IMR-90 (cell line): Measurements from ENCODE around the gene HOXB6. TPM values are rescaled to one million over a fixed set of nuclear protein-coding genes. Genes with fewer than 3 reads are reported as not detected.

ENCODE experiments used
- ATAC-seq: fragments of 200-7000 bp; cut with Tn5 transposase; 2 replicates; pipeline ENCODE4 v1.9.1; 2020; ENCODE audit warnings: low read depth, mild to moderate bottlenecking, moderate library complexity
- BruUV-seq: library from RNA; stranded (reverse); fragments of 400-500 nt; replicated peaks from 2 replicates; lab custom pipeline; 2021; lab: Mats Ljungman, UMichigan
- CTCF ChIA-PET: fragments of 300-600 bp; formaldehyde crosslinking; extraction: SDS; loops from one replicate; lab custom pipeline; 2021; ENCODE audit warnings: antibody characterized with exemption; lab: Yijun Ruan, JAX
- POLR2A ChIA-PET: fragments of 300-600 bp; sonication (Branson Sonifier 250); formaldehyde crosslinking; loops from one replicate; lab custom pipeline; 2022; ENCODE audit warnings: antibody characterized with exemption; ENCODE audit not compliant: unreplicated experiment; lab: Charles Lee
- DNase-seq: peaks from one replicate; pipeline ENCODE4 v3.0.0; 2013
- H2AFZ ChIP-seq: replicated peaks from 2 replicates; pipeline ENCODE3; 2013; ENCODE audit warnings: low read length, mild to moderate bottlenecking; ENCODE audit not compliant: poor library complexity
- H2AK5ac ChIP-seq: 2 replicates; pipeline ENCODE4 v1.6.1; 2013; ENCODE audit warnings: low read depth, low read length, inconsistent platforms
- H2AK9ac ChIP-seq: replicated peaks from 2 replicates; pipeline ENCODE3; 2013; ENCODE audit warnings: mild to moderate bottlenecking, low read depth, low read length, moderate library complexity; ENCODE audit not compliant: poor library complexity
- H2BK120ac ChIP-seq: 2 replicates; pipeline ENCODE4 v1.6.1; 2013; ENCODE audit warnings: low read depth, low read length, inconsistent platforms
- H2BK15ac ChIP-seq: 3 replicates; pipeline ENCODE4 v1.6.1; 2013; ENCODE audit warnings: low read depth, low read length, inconsistent platforms
- H2BK20ac ChIP-seq: 2 replicates; pipeline ENCODE4 v1.6.1; 2013; ENCODE audit warnings: low read depth, mild to moderate bottlenecking, inconsistent platforms, low read length, moderate library complexity
- H2BK5ac ChIP-seq: 2 replicates; pipeline ENCODE4 v1.6.1; 2013; ENCODE audit warnings: mild to moderate bottlenecking, low read depth, low read length, inconsistent platforms; ENCODE audit not compliant: poor library complexity, severe bottlenecking
- H3K14ac ChIP-seq: replicated peaks from 2 replicates; pipeline ENCODE4 v1.6.1; 2013; ENCODE audit warnings: low read depth, low read length, inconsistent platforms
- H3K18ac ChIP-seq: 2 replicates; pipeline ENCODE4 v1.6.1; 2013; ENCODE audit warnings: low read depth, low read length, control low read depth
- H3K23ac ChIP-seq: 2 replicates; pipeline ENCODE4 v1.6.1; 2013; ENCODE audit warnings: low read depth, low read length, inconsistent platforms
- H3K27ac ChIP-seq: 2 replicates; pipeline ENCODE4 v1.5.1; 2013; ENCODE audit warnings: mild to moderate bottlenecking, control low read depth, low read length; ENCODE audit not compliant: insufficient read depth
- H3K27me3 ChIP-seq: 2 replicates; pipeline ENCODE4 v1.6.1; 2013; ENCODE audit warnings: low read length; ENCODE audit not compliant: control insufficient read depth, insufficient read depth
- H3K36me3 ChIP-seq: 2 replicates; pipeline ENCODE4 v1.6.1; 2013; ENCODE audit warnings: low read length, mixed read lengths; ENCODE audit not compliant: control insufficient read depth, insufficient read depth
- H3K4ac ChIP-seq: 2 replicates; pipeline ENCODE4 v1.6.1; 2013; ENCODE audit warnings: low read depth, low read length, inconsistent platforms
- H3K4me1 ChIP-seq: 2 replicates; pipeline ENCODE4 v1.6.1; 2013; ENCODE audit warnings: low read length, mixed read lengths; ENCODE audit not compliant: control insufficient read depth, insufficient read depth
- H3K4me2 ChIP-seq: 2 replicates; pipeline ENCODE4 v1.6.1; 2013; ENCODE audit warnings: low read depth, mild to moderate bottlenecking, control low read depth, low read length, moderate library complexity
- H3K4me3 ChIP-seq: 2 replicates; pipeline ENCODE4 v1.5.1; 2013; ENCODE audit warnings: low read depth, mild to moderate bottlenecking, control low read depth, low read length, moderate library complexity; ENCODE audit not compliant: insufficient read depth
- H3K56ac ChIP-seq: 2 replicates; pipeline ENCODE4 v1.6.1; 2013; ENCODE audit warnings: low read length, inconsistent platforms; ENCODE audit not compliant: insufficient read depth; ENCODE audit errors: extremely low read depth
- H3K79me1 ChIP-seq, 2 experiments: 2 replicates each; pipeline ENCODE4 v1.6.1; 2013; ENCODE audit warnings: low read length in 2 of 2, inconsistent platforms in 1 of 2, low read depth in 1 of 2
- H3K9ac ChIP-seq: 2 replicates; pipeline ENCODE4 v1.6.1; 2013; ENCODE audit warnings: low read depth, low read length, control low read depth
- H3K9me1 ChIP-seq: 2 replicates; pipeline ENCODE4 v1.6.1; 2013; ENCODE audit warnings: low read length, inconsistent platforms; ENCODE audit not compliant: insufficient read depth
- H3K9me3 ChIP-seq: 2 replicates; pipeline ENCODE4 v1.6.1; 2013; ENCODE audit warnings: low read length; ENCODE audit not compliant: control insufficient read depth, insufficient read depth
- H4K20me1 ChIP-seq: 2 replicates; pipeline ENCODE4 v1.6.1; 2013; ENCODE audit warnings: low read length, inconsistent platforms; ENCODE audit not compliant: insufficient read depth
- H4K5ac ChIP-seq: 2 replicates; pipeline ENCODE4 v1.6.1; 2013; ENCODE audit warnings: mild to moderate bottlenecking, low read depth, low read length, control low read depth
- H4K8ac ChIP-seq, 2 experiments: 2 replicates each; pipeline ENCODE4 v1.6.1; 2013; ENCODE audit warnings: low read depth in 2 of 2, low read length in 2 of 2, control low read depth in 1 of 2, inconsistent platforms in 1 of 2
- H4K91ac ChIP-seq: 2 replicates; pipeline ENCODE4 v1.6.1; 2013; ENCODE audit warnings: low read depth, low read length, inconsistent platforms; ENCODE audit not compliant: insufficient read depth
- CHD1 ChIP-seq: IDR thresholded peaks from 2 replicates; pipeline ENCODE4 v1.6.1; 2012; ENCODE audit warnings: low read depth, low read length, improper control_type of control experiment
- CTCF ChIP-seq: conservative IDR thresholded peaks from 2 replicates; pipeline ENCODE4 v1.5.1; 2012; ENCODE audit warnings: mild to moderate bottlenecking, low read depth, low read length, improper control_type of control experiment
- ELK1 ChIP-seq: fragments of 150-350 bp; IDR thresholded peaks from 2 replicates; pipeline ENCODE4 v1.6.1; 2016; ENCODE audit warnings: low read depth, mild to moderate bottlenecking, low read length, moderate library complexity, borderline replicate concordance
- MAZ ChIP-seq: IDR thresholded peaks from 2 replicates; pipeline ENCODE4 v1.6.1; 2012; ENCODE audit warnings: low read depth, mild to moderate bottlenecking, low read length, improper control_type of control experiment, moderate library complexity, borderline replicate concordance
- MXI1 ChIP-seq: IDR thresholded peaks from 2 replicates; pipeline ENCODE4 v1.6.1; 2012; ENCODE audit warnings: low read depth, mild to moderate bottlenecking, low read length, moderate library complexity, borderline replicate concordance
- NFE2L2 ChIP-seq: fragments of 150-350 bp; IDR thresholded peaks from 2 replicates; pipeline ENCODE4 v1.6.1; 2016; ENCODE audit warnings: low read depth, mild to moderate bottlenecking, low read length
- POLR2A ChIP-seq: IDR thresholded peaks from 2 replicates; pipeline ENCODE4 v1.6.1; 2012; ENCODE audit warnings: mild to moderate bottlenecking, low read depth, low read length
- RCOR1 ChIP-seq: IDR thresholded peaks from 2 replicates; pipeline ENCODE4 v1.6.1; 2012; ENCODE audit warnings: mild to moderate bottlenecking, low read length, improper control_type of control experiment; ENCODE audit not compliant: insufficient replicate concordance
- RFX5 ChIP-seq: IDR thresholded peaks from 2 replicates; pipeline ENCODE4 v1.8.0; 2012; ENCODE audit warnings: low read depth, mild to moderate bottlenecking, low read length, moderate library complexity
- SMC3 ChIP-seq: fragments of 150-350 bp; IDR thresholded peaks from 2 replicates; pipeline ENCODE4 v1.6.1; 2016; ENCODE audit warnings: low read depth, mild to moderate bottlenecking, antibody characterized with exemption, low read length, moderate library complexity
- USF2 ChIP-seq: fragments of 150-350 bp; IDR thresholded peaks from 2 replicates; pipeline ENCODE4 v1.6.1; 2017; ENCODE audit warnings: mild to moderate bottlenecking, antibody characterized with exemption, low read length, low read depth
- WGBS, 2 experiments: methylation state at CpG; one replicate each; pipeline versions ENCODE4 v1.1.5 to v1.1.7; 2013; ENCODE audit warnings: missing lambda C conversion rate in 2 of 2; ENCODE audit not compliant: insufficient read length in 1 of 2; ENCODE audit errors: extremely low coverage in 2 of 2; 5-methylcytosine and 5-hydroxymethylcytosine counted together
- dilution Hi-C: fragments of 300-500 bp; cut with HindIII; formaldehyde crosslinking; loops from one replicate; pipeline ENCODE4 v1.14.3; 2018; ENCODE audit warnings: low sequenced_read_pairs; ENCODE audit not compliant: unreplicated experiment
- in situ Hi-C: fragments of 300-500 bp; cut with MboI; formaldehyde crosslinking; loops from 3 replicates; pipeline ENCODE4 v1.14.3; 2019; ENCODE audit warnings: low sequenced_read_pairs, inconsistent platforms, mixed read lengths
- intact Hi-C: fragments of 100-400 bp; cut with micrococcal nuclease; formaldehyde crosslinking; loops from 2 replicates; pipeline ENCODE4 v1.10.0; 2022
- polyA plus RNA-seq, 3 experiments: library from polyadenylated mRNA; depleted of rRNA; stranded (reverse); fragments of >200 nt; gene quantifications; 2 replicates each; pipeline ENCODE4 v1.2.3, GENCODE V29; 2012; ENCODE audit warnings: low replicate concordance in 1 of 3
- total RNA-seq: library from RNA; depleted of rRNA; stranded (reverse); fragments of >200 nt; gene quantifications from 2 replicates; pipeline ENCODE4 v1.2.3, GENCODE V29; 2012

HOXB6 gene
- total and polyA plus RNA-seq, 2 of the 4 experiments (the other 2 are of a cell fraction): 11.1 to 42.2 TPM

DNA sequence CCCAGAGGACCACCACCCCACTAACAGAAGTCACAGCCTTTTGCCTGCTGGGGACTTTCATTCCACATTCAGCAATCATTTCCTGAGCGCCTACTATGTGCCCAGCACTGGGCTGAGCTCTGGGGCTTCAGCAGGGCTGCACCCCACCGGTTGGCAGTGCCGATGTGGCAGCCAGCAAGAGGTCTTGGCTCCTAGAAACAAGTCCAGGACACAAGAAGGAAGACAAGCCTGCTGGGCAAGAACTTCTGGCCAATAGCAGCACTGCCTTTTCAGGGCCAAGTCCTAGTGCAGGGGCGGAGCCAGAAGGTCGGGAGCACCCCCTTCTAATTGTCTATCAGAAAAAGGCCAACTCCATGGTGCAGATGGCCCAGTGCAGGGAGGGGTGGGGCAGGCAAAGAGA, 34.4 kb upstream of the HOXB6 start (continued):
- TF ChIP-seq CHD1: no peak
- no peak for TF ChIP-seq RCOR1
- TF ChIP-seq POLR2A: no peak
- TF ChIP-seq RFX5: no peak

GRCh38 chr17:48637323-48638260, 32.8 kb upstream of the HOXB6 start:
- Histone ChIP-seq H3K4me2 (no peak overlapping the region; the same call in 1 of the 2 replicates), H2AFZ (no peak overlapping the region), H3K18ac (no peak overlapping the region), H3K4ac (no peak overlapping the region), H3K79me1 (no peaks in the 10 kb centered on the region), H2BK120ac (no peak overlapping the region), H3K4me1 (no peaks in the 10 kb centered on the region), H2AK5ac (no peak overlapping the region), H3K23ac (no peak overlapping the region), H3K14ac (no peak overlapping the region), H3K36me3 (no peaks in the 10 kb centered on the region), H3K9me3 (peaks cover 23% of the 10 kb centered on the region), H4K20me1 (no peaks in the 10 kb centered on the region; the same call in 1 of the 2 replicates), H3K9me1 (no peaks in the 10 kb centered on the region), H2AK9ac (no peak overlapping the region), H2BK15ac (no peak overlapping the region), H3K9ac (no peak overlapping the region), H4K5ac (no peak overlapping the region), H3K56ac (no peak overlapping the region), H3K27ac (no peak overlapping the region), H4K8ac (no peak overlapping the region), H3K4me3 (no peak overlapping the region), H2BK5ac (no peak overlapping the region), H2BK20ac (no peak overlapping the region), H4K91ac (no peak overlapping the region), H3K27me3 (peaks cover 99% of the 10 kb centered on the region)
- no TSS peak for BruUV-seq
- ChIA-PET CTCF (interaction anchor here (1.4 kb wide), 1 partner anchor 11 kb away, joined by 4 read pairs; no protein-coding TSS in a partner anchor), POLR2A (no interaction called here)
- WGBS, 2 experiments: 13% methylated on average over 7 of the region's 18 CpGs; no CpG with 5 or more reads in 1 of the 2 experiments
- DNase-seq: peak; percentile 85
- ATAC-seq: 0 out of 2 replicates have a peak, but pooled peaks have one; percentile 35
- intact Hi-C loops: no loop called here
- in situ Hi-C loops: no loop called here
- dilution Hi-C loops: no loop called here
- TF ChIP-seq SMC3 (no peak), POLR2A (no peak), MAZ (no peak), MXI1 (no peak), CHD1 (no peak), NFE2L2 (0 out of 2 replicates have a peak, but pooled peaks have one; percentile 39), CTCF (no peak), USF2 (no peak), ELK1 (no peak), RCOR1 (no peak)
